Activated T-cell treated with anti-CD3 and anti-CD28 coated beads for 1 hour (primary cell): Measurements from ENCODE around the gene SPTBN2.
A peak's percentile ranks its signal among the peaks of the same experiment; 100 is the strongest.
"Not testable (repeated sequence)": the region's sequence is repeated elsewhere in the genome, so short reads cannot be mapped to it uniquely, and the experiment has no call there.

Experiments used
- DNase-seq: peaks from one replicate; pipeline ENCODE4 v3.0.0-alpha.2; 2020; ENCODE audit warnings: low read depth

Gene SPTBN2

GRCh38 chr11:66684635-66685034 lies 44.4 kb downstream of the SPTBN2 start:
- DNase-seq, result no peak

- DNase-seq, result no peak
Observed at GRCh38 chr11:66683877-66684276, 45.1 kb downstream of the SPTBN2 start.

- DNase-seq, result no peak
Observed at GRCh38 chr11:66680966-66681645, 47.9 kb downstream of the SPTBN2 start.

- peak; percentile 94 for DNase-seq
Observed at GRCh38 chr11:66677599-66678375, 51.2 kb downstream of the SPTBN2 start, which contains the start of gene RBM4B. Gene RBM4B, minus strand, starts transcription at chr11:66677887. Its CDS starts 808 bp downstream, at chr11:66677079.

- DNase-seq, result no peak
Observed at GRCh38 chr11:66676931-66677598, 52.0 kb downstream of the SPTBN2 start.

- no peak for DNase-seq
Observed at GRCh38 chr11:66676282-66676919, 52.6 kb downstream of the SPTBN2 start.

GRCh38 chr11:66674964-66675602 lies 53.9 kb downstream of the SPTBN2 start:
- no peak for DNase-seq

- DNase-seq, result no peak
Observed at GRCh38 chr11:66670816-66671215, 58.2 kb downstream of the SPTBN2 start.

- no peak for DNase-seq
Observed at GRCh38 chr11:66665369-66665768, 63.6 kb downstream of the SPTBN2 start.

- no peak for DNase-seq
Observed at GRCh38 chr11:66663741-66664296, 65.2 kb downstream of the SPTBN2 start.

- DNase-seq, result no peak
Observed at GRCh38 chr11:66659763-66660162, 69.3 kb downstream of the SPTBN2 start.

- DNase-seq, result no peak
Observed at GRCh38 chr11:66653123-66653522, 75.9 kb downstream of the SPTBN2 start.

- no peak for DNase-seq
Observed at GRCh38 chr11:66652651-66653050, 76.4 kb downstream of the SPTBN2 start.

- DNase-seq, result no peak
Observed at GRCh38 chr11:66651016-66651415, 78.0 kb downstream of the SPTBN2 start.

- no peak for DNase-seq
Observed at GRCh38 chr11:66649903-66650302, 79.1 kb downstream of the SPTBN2 start.

GRCh38 chr11:66646828-66647227 lies 82.2 kb downstream of the SPTBN2 start:
- no peak for DNase-seq

GRCh38 chr11:66643745-66644437 lies 85.1 kb downstream of the SPTBN2 start:
- no peak for DNase-seq

GRCh38 chr11:66641834-66642233 lies 87.2 kb downstream of the SPTBN2 start:
- no peak for DNase-seq

GRCh38 chr11:66639814-66640340 lies 89.1 kb downstream of the SPTBN2 start:
- DNase-seq, result not testable (repeated sequence)

GRCh38 chr11:66639066-66639813 lies 89.8 kb downstream of the SPTBN2 start:
- no peak for DNase-seq
